Measurements from ENCODE around the gene UHRF2.
"Not testable (repeated sequence)": the region's sequence is repeated elsewhere in the genome, so short reads cannot be mapped to it uniquely, and the experiment has no call there.

UHRF2 gene

DNA sequence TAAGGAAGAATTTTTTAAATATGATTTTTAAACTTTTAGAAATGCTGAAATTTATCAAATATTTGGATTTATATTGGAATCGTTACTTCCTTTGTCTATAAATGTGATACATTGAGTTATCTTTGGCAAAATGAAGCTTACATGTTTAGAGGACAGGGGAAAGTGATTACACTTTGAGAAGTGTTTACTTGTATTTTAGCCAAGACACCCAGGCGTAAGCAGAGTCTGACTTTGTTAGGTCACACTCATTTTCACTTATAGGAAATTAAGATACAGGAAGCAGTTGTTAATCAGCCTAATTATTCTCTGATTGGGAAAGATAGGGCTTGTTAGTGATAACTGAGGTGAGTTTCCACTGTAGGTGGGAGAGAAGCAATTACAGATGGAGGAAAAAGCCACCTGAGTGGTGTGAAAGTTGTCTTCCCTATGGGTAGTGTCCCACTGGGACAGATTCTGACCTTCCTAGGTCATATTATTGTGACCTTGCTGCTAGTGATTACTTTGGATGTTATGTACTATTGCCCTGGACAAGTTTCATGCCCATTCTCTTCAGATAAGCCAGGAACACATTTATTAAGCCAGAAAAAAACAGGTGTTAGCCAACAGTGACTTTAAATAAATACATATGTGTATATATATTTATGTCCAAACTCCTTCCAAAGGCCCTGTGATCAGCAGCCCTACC lies 88.7 kb downstream of the UHRF2 start:
- ATAC-seq = no peak
- Mint-ChIP-seq H3K27ac (peak overlapping the region in 1 of 2 donors; percentile 50), H3K4me1 (no peaks in the 10 kb centered on the region), H3K4me3 (no peak overlapping the region), H3K27me3 (no peaks in the 10 kb centered on the region), H3K9me3 (no peaks in the 10 kb centered on the region)
- DNase-seq = no peak

DNA sequence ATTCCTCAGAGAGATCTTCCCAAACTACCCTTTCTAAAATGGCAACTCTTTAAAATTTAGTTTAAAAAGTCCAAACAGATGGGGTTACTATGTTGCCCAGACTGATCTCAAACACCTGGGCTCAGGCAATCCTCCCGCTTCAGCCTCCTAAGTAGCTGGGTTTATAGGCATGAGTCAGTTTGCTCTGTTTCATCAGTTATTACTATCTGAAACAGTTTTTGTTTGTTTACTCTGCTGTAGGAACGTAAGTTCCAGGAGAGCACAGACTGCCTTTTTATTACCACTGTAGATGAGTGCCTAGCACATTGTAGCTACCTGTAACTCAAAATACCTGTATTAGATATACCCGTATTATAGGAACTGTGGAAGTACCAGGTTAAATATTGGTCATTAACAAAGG lies 89.4 kb downstream of the UHRF2 start:
- no peak for DNase-seq
- H3K4me1 Mint-ChIP-seq = no peaks in the 10 kb centered on the region
- no peak overlapping the region for H3K4me3 Mint-ChIP-seq
- peak overlapping the region in 1 of 2 donors; percentile 12 for H3K27ac Mint-ChIP-seq
- no peak for ATAC-seq
- no peaks in the 10 kb centered on the region for H3K27me3 Mint-ChIP-seq
- H3K9me3 Mint-ChIP-seq = no peaks in the 10 kb centered on the region

DNA sequence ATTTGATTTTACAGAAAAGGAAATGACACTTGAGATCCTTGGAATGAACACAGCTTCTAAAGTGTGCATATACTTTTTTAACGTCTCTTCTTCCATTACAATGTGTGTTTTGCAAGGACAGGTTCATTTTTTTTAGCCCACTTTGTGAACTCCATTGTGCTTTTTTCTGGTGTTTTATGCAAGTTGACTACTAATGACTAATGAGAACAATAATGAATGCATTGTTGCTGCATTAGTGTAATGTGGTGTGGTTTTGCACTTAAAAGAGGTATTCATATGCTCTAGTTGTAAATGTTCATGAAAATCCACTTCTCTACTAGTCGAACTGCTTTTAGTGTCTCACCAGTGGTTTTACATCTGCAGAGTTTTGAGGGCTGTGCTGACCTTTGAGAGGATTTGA lies 93.6 kb downstream of the UHRF2 start:
- H3K4me1 Mint-ChIP-seq = no peaks in the 10 kb centered on the region
- no peak overlapping the region for H3K4me3 Mint-ChIP-seq
- no peaks in the 10 kb centered on the region for H3K27me3 Mint-ChIP-seq
- no peak overlapping the region for H3K27ac Mint-ChIP-seq
- peaks cover 0 to 2% of the 10 kb centered on the region in 2 donors for H3K9me3 Mint-ChIP-seq
- DNase-seq (no peak), ATAC-seq (no peak)

DNA sequence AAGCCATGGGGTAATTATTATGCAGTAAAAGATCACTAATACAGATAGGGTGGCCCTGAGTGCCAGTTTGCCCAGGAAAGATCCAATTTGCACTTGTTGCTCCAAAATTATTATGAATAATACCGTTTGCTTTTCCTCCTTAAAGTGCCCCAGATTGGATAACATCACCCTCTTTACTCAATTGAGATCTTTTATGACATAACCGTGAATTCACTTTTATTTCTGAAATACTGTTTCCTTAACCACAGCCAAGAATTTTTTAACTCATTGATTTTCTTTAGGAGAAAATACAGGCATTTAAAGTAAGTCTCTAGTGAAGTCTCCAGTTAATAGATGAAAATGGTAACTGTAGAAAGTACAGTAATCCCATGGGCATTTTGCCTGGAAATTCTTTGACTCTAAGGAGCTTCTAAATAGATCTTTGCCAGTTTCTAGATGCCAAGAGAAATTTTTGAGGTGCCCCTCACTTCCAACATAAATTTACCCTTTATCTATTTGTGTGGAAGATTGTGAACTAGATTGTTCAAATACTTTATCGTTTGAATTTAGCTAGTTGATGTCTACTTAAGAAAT lies 99.2 kb downstream of the UHRF2 start:
- Mint-ChIP-seq H3K27me3 (no peaks in the 10 kb centered on the region), H3K4me3 (no peak overlapping the region), H3K9me3 (peaks cover 0 to 8% of the 10 kb centered on the region in 2 donors), H3K27ac (peak overlapping the region in 1 of 2 donors; percentile 76), H3K4me1 (no peaks in the 10 kb centered on the region)
- ATAC-seq = no peak
- DNase-seq = no peak

DNA sequence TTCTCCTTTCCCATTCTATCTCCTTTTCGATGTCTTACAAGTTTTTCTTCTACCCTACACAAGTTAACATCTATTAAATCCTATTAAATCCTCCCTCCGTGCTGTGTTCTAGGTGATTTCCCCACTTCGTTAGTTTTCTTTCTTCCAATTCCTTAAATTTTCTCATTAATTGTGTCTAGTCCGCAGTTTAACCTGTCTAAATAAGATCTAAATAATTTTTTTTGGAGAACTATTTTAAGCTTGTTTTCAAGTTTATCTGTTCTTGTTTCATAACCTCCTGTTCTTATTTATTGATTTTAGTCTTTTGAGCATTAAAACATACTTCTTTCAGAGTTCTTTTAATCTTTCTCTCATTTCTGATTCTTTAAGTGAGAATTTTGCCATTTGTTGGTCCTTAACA lies 109.3 kb downstream of the UHRF2 start:
- no peak overlapping the region for H3K4me3 Mint-ChIP-seq
- no peaks in the 10 kb centered on the region for H3K27me3 Mint-ChIP-seq
- peaks cover 16 to 28% of the 10 kb centered on the region in 2 donors for H3K9me3 Mint-ChIP-seq
- H3K27ac Mint-ChIP-seq = no peak overlapping the region
- ATAC-seq (no peak), DNase-seq (no peak)
- H3K4me1 Mint-ChIP-seq = no peaks in the 10 kb centered on the region

DNA sequence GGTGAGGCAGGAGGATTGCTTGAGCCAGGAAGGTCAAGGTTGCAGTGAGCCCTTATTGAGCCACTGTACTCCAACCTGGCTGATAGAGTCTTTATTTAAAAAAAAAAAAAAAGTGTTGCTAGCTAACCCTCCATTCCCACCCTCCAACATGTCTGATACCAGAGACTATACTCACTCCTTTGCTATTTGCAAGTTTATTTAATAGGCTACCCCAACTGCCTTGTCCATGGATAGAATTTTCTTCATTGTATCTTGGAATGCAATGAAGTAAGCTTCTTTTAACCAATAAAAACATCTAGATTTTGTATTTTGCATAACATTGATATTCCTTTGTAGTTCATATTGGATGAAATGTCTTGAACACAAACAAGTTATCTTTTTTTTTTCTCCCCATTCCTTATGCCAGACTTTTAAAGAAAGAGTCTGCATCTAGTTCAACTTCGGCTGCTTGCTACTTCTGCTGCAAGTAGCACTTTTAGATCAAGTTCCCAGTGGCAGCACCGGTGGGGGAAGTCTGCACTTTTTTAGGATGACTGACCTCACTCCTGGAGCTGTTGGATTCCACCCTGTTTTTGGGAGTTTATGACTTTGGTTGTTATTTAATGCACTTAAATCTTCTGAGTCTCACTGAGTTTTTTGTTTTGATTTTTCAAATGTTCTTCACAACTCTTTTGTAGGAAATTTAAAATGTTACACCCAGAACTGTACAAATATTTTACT lies 112.5 kb downstream of the UHRF2 start:
- no peaks in the 10 kb centered on the region for H3K27me3 Mint-ChIP-seq
- DNase-seq = no peak
- no peak overlapping the region for H3K4me3 Mint-ChIP-seq
- H3K27ac Mint-ChIP-seq = no peak overlapping the region
- ATAC-seq = no peak
- no peaks in the 10 kb centered on the region for H3K4me1 Mint-ChIP-seq
- H3K9me3 Mint-ChIP-seq = peaks cover 13 to 22% of the 10 kb centered on the region in 2 donors

DNA sequence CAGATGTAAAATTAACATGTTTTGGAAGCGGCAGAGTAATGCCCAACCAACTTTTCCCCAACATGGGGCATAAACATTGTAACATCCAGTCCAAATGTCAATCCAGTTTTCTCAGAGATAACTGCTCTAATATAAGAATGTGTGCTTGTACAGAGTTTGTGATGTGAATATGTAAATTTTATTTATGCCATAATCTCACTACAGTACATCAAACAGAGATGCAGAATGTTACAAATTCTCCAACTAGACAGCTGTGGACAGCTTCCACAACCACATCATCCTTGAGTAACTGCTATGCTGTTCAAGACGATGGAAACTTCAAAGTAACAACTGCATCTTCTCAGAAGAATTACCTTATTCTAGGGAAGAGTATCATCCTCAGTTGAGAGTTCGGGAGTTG lies 122.6 kb downstream of the UHRF2 start:
- Mint-ChIP-seq H3K4me1 (no peaks in the 10 kb centered on the region), H3K27ac (no peak overlapping the region), H3K4me3 (no peak overlapping the region), H3K27me3 (no peaks in the 10 kb centered on the region), H3K9me3 (no peaks in the 10 kb centered on the region)
- DNase-seq (no peak), ATAC-seq (no peak)

DNA sequence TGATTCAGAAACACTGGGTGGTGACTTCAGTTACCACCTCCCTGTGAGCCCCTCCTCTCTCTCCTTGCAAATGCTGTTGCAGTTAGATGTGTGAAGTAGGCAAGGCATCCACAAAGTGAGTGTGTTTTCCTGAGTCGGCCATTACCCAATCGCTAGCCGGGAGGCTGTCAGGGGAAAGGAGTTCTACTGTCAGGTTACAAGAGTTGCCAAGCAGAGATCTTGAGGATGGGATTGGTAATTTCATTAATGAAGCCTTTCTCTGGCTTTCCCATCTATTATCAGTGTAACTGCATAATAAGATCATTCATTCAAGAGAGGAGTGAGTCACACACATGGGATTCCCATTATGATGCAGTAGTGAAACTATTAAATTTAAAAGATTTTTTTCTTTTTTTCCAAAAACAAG lies 125.7 kb downstream of the UHRF2 start:
- DNase-seq (no peak), ATAC-seq (no peak)
- no peaks in the 10 kb centered on the region for H3K4me1 Mint-ChIP-seq
- H3K27me3 Mint-ChIP-seq = peaks cover 7% of the 10 kb centered on the region
- H3K27ac Mint-ChIP-seq = no peak overlapping the region
- no peaks in the 10 kb centered on the region for H3K9me3 Mint-ChIP-seq
- no peak overlapping the region for H3K4me3 Mint-ChIP-seq

DNA sequence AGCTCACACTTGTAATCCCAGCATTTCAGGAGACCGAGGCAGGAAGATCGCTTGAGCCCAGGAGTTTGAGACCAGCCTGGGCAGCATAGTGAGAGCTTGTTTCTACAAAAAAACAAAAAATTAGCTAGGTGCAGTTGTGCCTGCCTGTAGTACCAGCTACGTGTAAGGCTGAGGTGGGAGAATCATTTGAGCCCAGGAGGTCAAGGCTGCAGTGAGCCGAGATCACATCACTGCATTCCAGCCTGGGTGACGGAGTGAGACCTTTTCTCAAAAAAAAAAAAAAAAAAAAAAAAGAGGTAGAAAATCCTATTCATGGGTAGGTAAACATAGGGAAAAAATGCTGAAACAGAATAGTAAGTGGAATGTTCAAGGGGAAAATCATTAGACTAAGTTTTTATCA lies 129.6 kb downstream of the UHRF2 start:
- not testable (repeated sequence) for H3K9me3 Mint-ChIP-seq, DNase-seq, H3K27me3 Mint-ChIP-seq, H3K27ac Mint-ChIP-seq, H3K4me1 Mint-ChIP-seq, H3K4me3 Mint-ChIP-seq, ATAC-seq

DNA sequence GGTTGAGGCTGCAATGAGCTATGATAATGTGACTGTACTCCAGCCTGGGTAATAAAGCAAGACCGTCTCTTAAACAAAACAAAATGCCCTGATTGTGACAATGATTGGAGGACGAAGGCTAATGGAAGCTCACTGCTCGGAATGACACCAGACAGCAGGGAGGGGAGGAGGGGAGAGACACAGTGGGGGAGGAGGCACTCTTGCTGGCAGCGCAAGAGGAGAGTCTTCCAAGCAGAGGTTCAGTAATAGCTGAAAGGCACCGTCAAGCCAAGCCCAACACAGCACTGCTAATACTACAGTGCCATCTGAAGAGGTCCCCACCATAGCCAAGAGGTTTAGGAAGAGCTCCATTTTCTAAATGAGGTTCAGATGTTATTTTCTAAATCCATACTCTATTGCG lies 130.2 kb downstream of the UHRF2 start:
- Mint-ChIP-seq H3K27me3 (peaks cover 7% of the 10 kb centered on the region), H3K9me3 (no peaks in the 10 kb centered on the region), H3K27ac (no peak overlapping the region), H3K4me3 (no peak overlapping the region), H3K4me1 (no peaks in the 10 kb centered on the region)
- ATAC-seq (no peak), DNase-seq (no peak)

DNA sequence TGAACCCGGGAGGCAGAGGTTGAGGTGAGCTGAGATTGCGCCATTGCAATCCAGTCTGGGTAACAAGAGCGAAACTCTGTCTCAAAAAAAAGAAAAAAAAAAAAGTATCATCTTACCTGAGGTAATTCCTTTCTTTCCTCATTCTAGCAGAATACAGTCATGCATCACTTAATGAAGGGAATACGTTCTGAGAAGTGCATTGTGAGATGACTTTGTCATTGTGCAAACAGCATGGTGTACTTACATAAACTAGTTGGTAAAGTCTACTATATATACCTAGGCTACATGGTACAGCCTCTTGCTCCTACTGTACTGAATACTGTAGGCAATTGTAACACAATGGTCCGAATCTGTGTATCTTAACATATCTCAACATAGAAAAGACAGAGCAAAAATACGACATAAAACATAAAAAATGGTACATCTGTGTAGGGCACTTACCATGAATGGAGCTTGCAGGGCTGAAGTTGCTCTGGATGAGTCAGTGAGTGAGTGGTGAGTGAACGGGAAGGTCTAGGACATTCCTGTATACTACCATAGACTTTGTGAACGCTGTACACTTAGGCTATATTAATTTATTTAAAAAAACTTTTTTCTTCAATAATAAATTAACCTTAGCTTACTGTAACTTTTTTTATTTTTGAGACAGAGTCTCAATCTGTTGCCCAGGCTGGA lies 132.2 kb downstream of the UHRF2 start:
- Mint-ChIP-seq H3K4me1 (no peaks in the 10 kb centered on the region), H3K27me3 (peaks cover 7% of the 10 kb centered on the region), H3K4me3 (no peak overlapping the region), H3K27ac (peak overlapping the region in 1 of 2 donors; percentile 2), H3K9me3 (no peaks in the 10 kb centered on the region)
- ATAC-seq = no peak
- DNase-seq = no peak

DNA sequence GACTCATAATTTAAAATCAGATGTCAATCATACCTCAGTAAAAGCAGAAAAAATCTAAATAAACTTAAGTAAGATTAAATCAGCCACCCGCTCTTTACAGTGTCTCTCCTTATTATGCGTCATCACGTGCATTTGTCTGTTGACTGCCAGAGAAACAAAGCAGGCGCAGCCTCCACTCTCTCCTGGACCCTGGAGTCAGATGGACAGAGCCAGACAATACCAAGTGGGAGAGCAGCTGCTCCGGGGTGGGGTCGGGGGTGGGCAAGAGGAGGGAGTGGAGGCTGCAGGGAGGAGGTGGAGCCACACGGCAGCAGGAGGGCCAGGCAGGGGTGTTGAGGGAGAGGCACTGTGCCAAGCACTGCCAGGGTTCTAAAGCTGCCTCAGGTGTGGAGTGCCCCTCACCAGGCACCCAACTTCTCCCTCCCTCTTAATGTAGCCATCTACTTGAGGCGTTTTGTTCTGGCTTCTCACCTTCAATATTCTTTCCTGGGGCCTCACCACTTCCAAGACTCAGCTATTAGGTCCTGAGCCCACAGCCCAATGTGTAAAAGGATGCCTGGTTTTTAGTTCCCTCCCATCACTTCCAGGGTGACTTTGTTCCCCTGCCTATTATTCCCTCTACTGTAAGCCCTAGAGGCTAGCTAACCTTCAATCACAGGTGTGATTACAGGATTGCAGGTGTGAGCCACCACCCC lies 136.3 kb downstream of the UHRF2 start:
- no peaks in the 10 kb centered on the region for H3K27me3 Mint-ChIP-seq
- ATAC-seq (no peak), DNase-seq (no peak)
- no peaks in the 10 kb centered on the region for H3K9me3 Mint-ChIP-seq
- no peaks in the 10 kb centered on the region for H3K4me1 Mint-ChIP-seq
- no peak overlapping the region for H3K27ac Mint-ChIP-seq
- H3K4me3 Mint-ChIP-seq = no peak overlapping the region

DNA sequence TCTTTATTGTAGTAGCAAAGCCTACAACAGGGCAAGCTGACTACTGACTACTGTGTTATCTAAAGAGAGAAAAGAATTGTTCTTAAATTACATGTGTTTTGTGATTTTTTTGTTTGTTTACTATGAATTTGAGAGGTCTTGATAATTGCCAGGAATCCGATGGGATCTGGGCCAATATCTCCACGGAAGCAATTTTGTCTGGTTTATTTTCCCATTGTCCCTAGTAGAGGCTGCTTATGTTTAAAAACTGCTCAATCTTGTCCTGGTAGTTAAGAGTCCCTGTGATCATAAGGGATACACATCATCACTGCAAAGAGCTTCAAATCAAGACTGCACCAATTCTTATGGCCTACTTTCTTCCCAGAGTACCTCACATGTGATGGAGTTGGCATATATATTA lies 138.1 kb downstream of the UHRF2 start:
- ATAC-seq = no peak

DNA sequence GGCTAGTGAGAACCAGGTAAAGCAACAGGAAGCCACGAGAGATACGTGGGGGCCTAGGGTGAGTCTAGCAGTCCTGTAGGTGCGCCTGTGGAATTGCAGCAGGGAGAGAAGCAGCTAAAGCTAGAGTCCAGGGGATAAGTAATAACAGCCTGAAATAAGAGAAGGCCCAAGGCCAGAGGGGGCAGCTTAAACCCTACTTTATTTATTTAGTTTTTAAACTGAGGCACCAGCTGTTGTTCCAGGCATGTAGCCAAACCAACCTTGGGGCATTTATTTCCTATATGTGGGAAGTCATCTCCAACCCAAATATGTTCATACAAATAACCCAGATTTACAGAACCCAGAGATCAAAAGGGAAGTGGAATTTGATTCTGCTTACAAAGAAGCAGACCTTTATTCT lies 139.0 kb downstream of the UHRF2 start:
- no peaks in the 10 kb centered on the region for H3K4me1 Mint-ChIP-seq
- no peaks in the 10 kb centered on the region for H3K9me3 Mint-ChIP-seq
- no peak for ATAC-seq
- no peak for DNase-seq
- H3K4me3 Mint-ChIP-seq = no peak overlapping the region
- H3K27me3 Mint-ChIP-seq = peaks cover 6% of the 10 kb centered on the region
- H3K27ac Mint-ChIP-seq = no peak overlapping the region

More for the DNA sequence above, 138.1 kb downstream of the UHRF2 start:
- Mint-ChIP-seq H3K27ac (no peak overlapping the region), H3K27me3 (peaks cover 6% of the 10 kb centered on the region), H3K4me1 (no peaks in the 10 kb centered on the region), H3K4me3 (no peak overlapping the region), H3K9me3 (no peaks in the 10 kb centered on the region)
- DNase-seq = no peak

DNA sequence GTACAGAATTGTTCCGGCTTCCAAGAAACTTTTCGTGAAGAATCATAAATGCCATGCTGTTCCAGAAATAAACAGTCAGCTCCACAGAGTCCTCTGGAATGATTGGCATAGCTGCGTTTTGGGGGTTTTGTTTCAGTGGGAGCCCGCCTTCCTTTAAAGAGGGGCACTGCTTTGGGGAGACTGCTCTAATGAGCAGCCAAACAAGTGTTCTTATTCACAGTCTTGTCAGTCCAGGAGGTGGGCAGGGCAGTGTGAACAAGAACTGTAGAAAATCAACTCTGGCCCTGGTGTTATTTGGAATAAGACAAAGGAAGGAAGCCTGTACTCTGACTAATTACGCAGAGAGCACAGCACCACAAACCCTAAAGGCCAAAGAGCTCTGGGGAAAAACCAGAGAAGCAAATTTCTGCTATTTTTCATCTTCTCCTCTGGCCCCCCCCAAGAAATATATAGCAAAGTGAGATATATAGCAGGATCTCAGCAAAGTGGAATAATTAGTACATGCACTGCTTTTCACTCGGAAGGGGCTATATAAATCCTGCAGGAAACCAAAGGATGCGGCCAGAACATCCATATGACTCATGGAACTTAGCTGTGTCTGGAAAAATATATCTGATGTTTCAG lies 139.6 kb downstream of the UHRF2 start:
- Mint-ChIP-seq H3K27ac (no peak overlapping the region), H3K27me3 (peaks cover 6% of the 10 kb centered on the region), H3K9me3 (no peaks in the 10 kb centered on the region), H3K4me1 (no peaks in the 10 kb centered on the region), H3K4me3 (no peak overlapping the region)
- DNase-seq = no peak
- ATAC-seq = no peak
